Ishikawa (cell line): ENCODE measurements around the gene WDR83.

Source experiments
- CEBPB ChIP-seq: IDR thresholded peaks from 2 replicates; pipeline ENCODE4 v1.6.1; 2012
- CREB1 ChIP-seq: IDR thresholded peaks from 2 replicates; pipeline ENCODE4 v1.6.1; 2012; ENCODE audit warnings: low read depth
- EGR1 ChIP-seq: IDR thresholded peaks from 2 replicates; pipeline ENCODE4 v1.6.1; 2012
- EP300 ChIP-seq: IDR thresholded peaks from 2 replicates; pipeline ENCODE4 v1.6.1; 2012; ENCODE audit warnings: borderline replicate concordance
- FOXM1 ChIP-seq: IDR thresholded peaks from 2 replicates; pipeline ENCODE4 v1.6.1; 2012; ENCODE audit warnings: low read depth, borderline replicate concordance
- NFIC ChIP-seq: IDR thresholded peaks from 2 replicates; pipeline ENCODE4 v1.6.1; 2012
- RAD21 ChIP-seq: IDR thresholded peaks from 2 replicates; pipeline ENCODE4 v1.6.1; 2012; ENCODE audit warnings: low read depth
- REST ChIP-seq: IDR thresholded peaks from 2 replicates; pipeline ENCODE4 v1.6.1; 2012; ENCODE audit warnings: low read depth, mild to moderate bottlenecking
- TAF1 ChIP-seq: IDR thresholded peaks from 2 replicates; pipeline ENCODE4 v1.6.1; 2012; ENCODE audit warnings: low read depth, mild to moderate bottlenecking
- TCF12 ChIP-seq: IDR thresholded peaks from 2 replicates; pipeline ENCODE4 v1.6.1; 2012; ENCODE audit warnings: low read depth
- TEAD4 ChIP-seq: IDR thresholded peaks from 2 replicates; pipeline ENCODE4 v1.6.1; 2012
- YY1 ChIP-seq: IDR thresholded peaks from 2 replicates; pipeline ENCODE4 v1.6.1; 2012; ENCODE audit warnings: low read depth
- ZBTB7A ChIP-seq: IDR thresholded peaks from 2 replicates; pipeline ENCODE4 v1.6.1; 2012; ENCODE audit warnings: low read depth
- TF ChIP-seq, protein P1 (sequence below): IDR thresholded peaks from 2 replicates; pipeline ENCODE4 v1.6.1; 2012
- TF ChIP-seq, protein P2 (sequence below): IDR thresholded peaks from 2 replicates; pipeline ENCODE4 v1.6.1; 2012

Gene WDR83

GRCh38 chr19:12675399-12675798 is 8.8 kb downstream of the WDR83 start:
- TF ChIP-seq TCF12 (no peak), CEBPB (no peak), YY1 (no peak), REST (no peak), ZBTB7A (no peak), FOXM1 (no peak), NFIC (no peak), EGR1 (no peak), RAD21 (no peak), TEAD4 (no peak), EP300 (no peak)
- TF ChIP-seq, protein P1, sequence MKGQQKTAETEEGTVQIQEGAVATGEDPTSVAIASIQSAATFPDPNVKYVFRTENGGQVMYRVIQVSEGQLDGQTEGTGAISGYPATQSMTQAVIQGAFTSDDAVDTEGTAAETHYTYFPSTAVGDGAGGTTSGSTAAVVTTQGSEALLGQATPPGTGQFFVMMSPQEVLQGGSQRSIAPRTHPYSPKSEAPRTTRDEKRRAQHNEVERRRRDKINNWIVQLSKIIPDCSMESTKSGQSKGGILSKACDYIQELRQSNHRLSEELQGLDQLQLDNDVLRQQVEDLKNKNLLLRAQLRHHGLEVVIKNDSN, result no peak
- TF ChIP-seq, protein P2, sequence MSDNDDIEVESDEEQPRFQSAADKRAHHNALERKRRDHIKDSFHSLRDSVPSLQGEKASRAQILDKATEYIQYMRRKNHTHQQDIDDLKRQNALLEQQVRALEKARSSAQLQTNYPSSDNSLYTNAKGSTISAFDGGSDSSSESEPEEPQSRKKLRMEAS, result no peak

GRCh38 chr19:12675940-12676339 is 9.3 kb downstream of the WDR83 start:
- TF ChIP-seq TEAD4 (no peak), REST (no peak), CEBPB (no peak), FOXM1 (no peak), EP300 (no peak), TCF12 (no peak), CREB1 (no peak), NFIC (no peak)
- TF ChIP-seq, protein P2, result no peak

GRCh38 chr19:12676384-12676792 is 9.8 kb downstream of the WDR83 start:
- no peak for TF ChIP-seq TEAD4
- peak; percentile 44; the same call in 1 of the 2 replicates for TF ChIP-seq RAD21

GRCh38 chr19:12676928-12677327 is 10.3 kb downstream of the WDR83 start:
- TF ChIP-seq NFIC (no peak), CEBPB (no peak)
- TF ChIP-seq, protein P1, result no peak

DNA sequence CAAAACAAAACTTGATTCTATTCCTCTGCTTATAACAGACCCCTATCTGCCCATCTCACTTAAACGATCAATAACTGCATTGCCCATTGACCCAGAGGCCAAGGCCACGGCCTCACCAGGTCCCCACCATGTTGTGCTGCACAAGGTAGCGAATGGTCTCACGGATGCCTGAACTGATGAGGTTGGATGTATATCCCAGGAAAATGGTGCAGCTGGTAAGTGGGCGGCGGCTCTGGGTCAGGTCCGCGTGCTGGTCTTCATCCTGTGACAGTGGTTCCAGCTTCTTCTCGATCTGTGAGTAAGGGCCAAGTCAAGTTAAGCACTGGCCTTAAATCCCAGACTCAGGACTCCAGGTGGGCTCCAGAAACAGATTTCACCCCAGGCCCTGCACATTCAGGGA is 13.4 kb downstream of the WDR83 start:
- TF ChIP-seq EGR1, result no peak
- no peak for TF ChIP-seq CEBPB
- TF ChIP-seq CREB1, result no peak
- no peak for TF ChIP-seq TEAD4
- TF ChIP-seq, protein P2, result no peak
- no peak for TF ChIP-seq TAF1
- no peak for TF ChIP-seq REST
- no peak for TF ChIP-seq FOXM1
- TF ChIP-seq YY1, result no peak
- TF ChIP-seq ZBTB7A, result no peak
- TF ChIP-seq, protein P1, result no peak
- no peak for TF ChIP-seq TCF12
- no peak for TF ChIP-seq RAD21
- no peak for TF ChIP-seq NFIC
- TF ChIP-seq EP300, result no peak
